ENCODE results near the gene AP5M1. TPM values are rescaled to one million over a fixed set of nuclear protein-coding genes. Genes with fewer than 3 reads are reported as not detected.
"Not testable (repeated sequence)": the region's sequence is repeated elsewhere in the genome, so short reads cannot be mapped to it uniquely, and the experiment has no call there.

AP5M1 gene
- total and polyA plus RNA-seq, 10 of the 15 experiments (the other 5 are each of a cell fraction or from before 2014, with no cell fraction given) = 23.9 to 66.0 (median 38.4) TPM

GRCh38 chr14:57227083-57227482, 41.7 kb upstream of the AP5M1 start (continued):
- TF ChIP-seq EZH2 (IDR thresholded peaks at IDR 0.05; ENCODE audit: borderline replicate concordance, control insufficient read depth, low read depth, low read length) (no peak), CHD4 (IDR thresholded peaks at IDR 0.05) (no peak), POLR2AphosphoS5 (IDR thresholded peaks at IDR 0.05; ENCODE audit: low read length) (no peak)

DNA sequence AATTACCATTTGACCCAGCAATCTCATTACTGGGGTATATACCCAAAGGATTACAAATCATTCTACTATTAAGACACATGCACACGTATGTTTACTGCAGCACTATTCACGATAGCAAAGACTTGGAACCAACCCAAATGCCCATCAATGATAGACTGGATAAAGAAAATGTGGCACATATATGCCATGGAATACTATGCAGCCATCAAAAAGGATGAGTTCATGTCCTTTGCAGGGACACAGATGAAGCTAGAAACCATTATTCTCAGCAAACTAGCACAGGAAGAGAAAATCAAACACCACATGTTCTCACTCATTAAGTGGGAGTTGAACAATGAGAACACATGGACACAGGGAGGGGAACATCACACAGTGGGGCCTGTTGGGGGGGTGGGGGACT, 40.5 kb upstream of the AP5M1 start:
- in situ Hi-C loops (cut with MboI); FAIRE-seq; H3K4me2 ChIP-seq (ENCODE audit: control insufficient read depth, insufficient read depth); POLR2A ChIA-PET; SMC1A ChIA-PET (ENCODE audit: uncharacterized antibody, unreplicated experiment); H3K27ac ChIP-seq (ENCODE audit: control insufficient read depth, insufficient read depth); H2AFZ ChIP-seq (ENCODE audit: control insufficient read depth, low read depth, low read length); H3K27me3 ChIP-seq (replicated peaks in 1 of 2; ENCODE audit: control insufficient read depth in 2 of 2, insufficient read depth in 2 of 2, low read length in 1 of 2); H3K79me2 ChIP-seq (ENCODE audit: control insufficient read depth, insufficient read depth, low read length); H3K9ac ChIP-seq (ENCODE audit: control insufficient read depth, insufficient read depth, low read length); BruUV-seq (replicated peaks); H3K9me3 ChIP-seq (replicated peaks; ENCODE audit: control insufficient read depth, insufficient read depth, low read length); H4K20me1 ChIP-seq (ENCODE audit: control insufficient read depth, insufficient read depth); ATAC-seq; DNase-seq (ENCODE audit: low read depth, low spot score); H3K4me1 ChIP-seq (ENCODE audit: control insufficient read depth, insufficient read depth, low read length); H3K4me3 ChIP-seq; RAD21 ChIA-PET (ENCODE audit: unreplicated experiment): not testable (repeated sequence)
- CTCF ChIA-PET = interaction anchor here (0.6 to 0.7 kb wide), 2 partner anchors 157 to 1046 kb away, joined by 3 read pairs; no protein-coding TSS in a partner anchor
- H3K36me3 ChIP-seq (ENCODE audit: control insufficient read depth in 2 of 2, insufficient read depth in 2 of 2, low read length in 1 of 2) = peaks cover 0 to 18% of the 10 kb centered on the region in 2 experiments; a peak in 1 of 4 replicates
- WGBS (ENCODE audit: insufficient coverage, insufficient replicate concordance, low lambda C conversion rate, missing lambda C conversion rate) = 100% methylated on average over 2 of the region's 2 CpGs
- intact Hi-C loops (cut with micrococcal nuclease; ENCODE audit: unreplicated experiment) = loop anchor here (5.0 kb wide), 1 partner anchor 64 kb away; no protein-coding TSS in a partner anchor

DNA sequence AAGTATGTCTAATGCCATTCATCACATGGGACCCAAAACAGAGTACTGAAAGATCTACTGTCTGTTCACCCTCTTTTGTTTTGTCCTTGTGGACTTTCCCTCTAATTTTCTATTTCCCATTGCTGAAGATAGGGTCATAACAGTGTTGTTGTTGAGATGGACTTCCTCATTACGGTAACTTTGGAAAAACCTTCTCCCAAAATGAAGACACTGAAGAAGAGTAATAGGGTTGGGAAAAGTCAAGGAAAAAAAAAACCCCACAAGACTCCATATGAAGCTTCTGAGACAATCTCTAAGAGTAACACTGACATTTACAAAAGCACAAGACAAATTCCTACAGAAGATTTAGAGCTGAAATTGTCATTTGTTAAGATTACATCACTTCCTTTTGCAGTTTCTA, 36.8 kb upstream of the AP5M1 start:
- ChIA-PET CTCF (no interaction called here), POLR2A (interaction anchor here (0.7 kb wide), 1 partner anchor 652 kb away, joined by 3 read pairs; the partner anchor contains the start of gene TMEM260), SMC1A (ENCODE audit: uncharacterized antibody, unreplicated experiment) (no interaction called here), RAD21 (ENCODE audit: unreplicated experiment) (no interaction called here)
- TF ChIP-seq ATF2 (IDR thresholded peaks at IDR 0.05; ENCODE audit: low read length) = no peak
- TF ChIP-seq SMAD5 (IDR thresholded peaks at IDR 0.05; ENCODE audit: low read depth) = no peak
- TF ChIP-seq, protein P1, sequence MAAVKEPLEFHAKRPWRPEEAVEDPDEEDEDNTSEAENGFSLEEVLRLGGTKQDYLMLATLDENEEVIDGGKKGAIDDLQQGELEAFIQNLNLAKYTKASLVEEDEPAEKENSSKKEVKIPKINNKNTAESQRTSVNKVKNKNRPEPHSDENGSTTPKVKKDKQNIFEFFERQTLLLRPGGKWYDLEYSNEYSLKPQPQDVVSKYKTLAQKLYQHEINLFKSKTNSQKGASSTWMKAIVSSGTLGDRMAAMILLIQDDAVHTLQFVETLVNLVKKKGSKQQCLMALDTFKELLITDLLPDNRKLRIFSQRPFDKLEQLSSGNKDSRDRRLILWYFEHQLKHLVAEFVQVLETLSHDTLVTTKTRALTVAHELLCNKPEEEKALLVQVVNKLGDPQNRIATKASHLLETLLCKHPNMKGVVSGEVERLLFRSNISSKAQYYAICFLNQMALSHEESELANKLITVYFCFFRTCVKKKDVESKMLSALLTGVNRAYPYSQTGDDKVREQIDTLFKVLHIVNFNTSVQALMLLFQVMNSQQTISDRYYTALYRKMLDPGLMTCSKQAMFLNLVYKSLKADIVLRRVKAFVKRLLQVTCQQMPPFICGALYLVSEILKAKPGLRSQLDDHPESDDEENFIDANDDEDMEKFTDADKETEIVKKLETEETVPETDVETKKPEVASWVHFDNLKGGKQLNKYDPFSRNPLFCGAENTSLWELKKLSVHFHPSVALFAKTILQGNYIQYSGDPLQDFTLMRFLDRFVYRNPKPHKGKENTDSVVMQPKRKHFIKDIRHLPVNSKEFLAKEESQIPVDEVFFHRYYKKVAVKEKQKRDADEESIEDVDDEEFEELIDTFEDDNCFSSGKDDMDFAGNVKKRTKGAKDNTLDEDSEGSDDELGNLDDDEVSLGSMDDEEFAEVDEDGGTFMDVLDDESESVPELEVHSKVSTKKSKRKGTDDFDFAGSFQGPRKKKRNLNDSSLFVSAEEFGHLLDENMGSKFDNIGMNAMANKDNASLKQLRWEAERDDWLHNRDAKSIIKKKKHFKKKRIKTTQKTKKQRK (IDR thresholded peaks at IDR 0.05; ENCODE audit: low read depth, low read length) = no peak
- no peak for TF ChIP-seq IKZF1 (conservative IDR thresholded peaks at IDR 0.05)
- no peak for TF ChIP-seq RAD21 (IDR thresholded peaks at IDR 0.05; ENCODE audit: insufficient read depth, low read depth, low read length)
- H3K36me3 ChIP-seq (ENCODE audit: control insufficient read depth in 2 of 2, insufficient read depth in 2 of 2, low read length in 1 of 2) = peaks cover 0 to 3% of the 10 kb centered on the region in 2 experiments; a peak in 2 of 4 replicates
- H3K4me3 ChIP-seq = no peak overlapping the region
- DNase-seq (ENCODE audit: low read depth, low spot score) = no peak
- H3K27ac ChIP-seq (ENCODE audit: control insufficient read depth, insufficient read depth) = no peak overlapping the region
- no peak for ATAC-seq
- H3K4me1 ChIP-seq (ENCODE audit: control insufficient read depth, insufficient read depth, low read length) = no peaks in the 10 kb centered on the region
- H3K27me3 ChIP-seq (replicated peaks in 1 of 2; ENCODE audit: control insufficient read depth in 2 of 2, insufficient read depth in 2 of 2, low read length in 1 of 2) = no peaks in the 10 kb centered on the region
- BruUV-seq (replicated peaks) = no TSS peak
- in situ Hi-C loops (cut with MboI) (no loop called here), intact Hi-C loops (cut with micrococcal nuclease; ENCODE audit: unreplicated experiment) (no loop called here)
- H3K79me2 ChIP-seq (ENCODE audit: control insufficient read depth, insufficient read depth, low read length) = no peaks in the 10 kb centered on the region
- no peak for FAIRE-seq
- H2AFZ ChIP-seq (ENCODE audit: control insufficient read depth, low read depth, low read length) = no peak overlapping the region
- no peak overlapping the region for H3K4me2 ChIP-seq (ENCODE audit: control insufficient read depth, insufficient read depth)
- 27% methylated on average over 1 of the region's 1 CpG for WGBS (ENCODE audit: insufficient coverage, insufficient replicate concordance, low lambda C conversion rate, missing lambda C conversion rate)
- no peaks in the 10 kb centered on the region for H3K9me3 ChIP-seq (replicated peaks; ENCODE audit: control insufficient read depth, insufficient read depth, low read length)
- no peaks in the 10 kb centered on the region for H4K20me1 ChIP-seq (ENCODE audit: control insufficient read depth, insufficient read depth)
- H3K9ac ChIP-seq (ENCODE audit: control insufficient read depth, insufficient read depth, low read length) = no peak overlapping the region
